Sigmoid colon (tissue), 7 donors: Measurements from ENCODE around the gene MVB12B. TPM values are rescaled to one million over a fixed set of nuclear protein-coding genes. Genes with fewer than 3 reads are reported as not detected.

Experiments
- DNase-seq: peaks from one replicate; pipeline ENCODE4 v3.0.0-alpha.2; 2019
- H3K27ac ChIP-seq, 4 donors: fragments of 200-600 bp; sonication (generic); one replicate each; pipeline ENCODE4 v1.5.1; 2016 to 2019; ENCODE audit warnings: mild to moderate bottlenecking in 1 of 4
- H3K27me3 ChIP-seq, 3 donors: fragments of 200-600 bp; sonication (generic); one replicate each; pipeline ENCODE4 v1.5.1; 2019; ENCODE audit warnings: mild to moderate bottlenecking in 1 of 3
- H3K36me3 ChIP-seq, 4 donors: fragments of 200-600 bp; sonication (generic); one replicate each; pipeline ENCODE4 v1.5.1; 2016 to 2019
- H3K4me1 ChIP-seq, 4 donors: fragments of 200-600 bp; sonication (generic); one replicate each; pipeline ENCODE4 v1.5.1; 2017 to 2019
- H3K4me3 ChIP-seq, 4 donors: fragments of 200-600 bp; sonication (generic); one replicate each; pipeline ENCODE4 v1.5.1; 2017 to 2019; ENCODE audit warnings: mild to moderate bottlenecking in 2 of 4, moderate library complexity in 1 of 4
- H3K9me3 ChIP-seq, 4 donors: fragments of 200-600 bp in 3 of 4; sonication (generic) in 3 of 4; one replicate each; pipeline versions ENCODE4 v1.5.1 to v1.6.1; 2013 to 2019
- EP300 ChIP-seq, 4 donors: sonication (generic); formaldehyde crosslinking; IDR thresholded peaks; one replicate each; pipeline ENCODE4 v1.6.1; 2017; ENCODE audit warnings: antibody characterized with exemption in 4 of 4
- POLR2A ChIP-seq, 2 donors: fragments of 450-650 bp; IDR thresholded peaks; one replicate each; pipeline ENCODE4 v1.6.1; 2016; ENCODE audit warnings: antibody characterized with exemption in 2 of 2, mild to moderate bottlenecking in 2 of 2, moderate library complexity in 2 of 2
- POLR2AphosphoS5 ChIP-seq, 4 donors: sonication (generic); formaldehyde crosslinking; IDR thresholded peaks; one replicate each; pipeline ENCODE4 v1.6.1; 2017; ENCODE audit warnings: antibody characterized with exemption in 4 of 4
- WGBS, 2 donors: extraction: QIAGEN DNeasy Blood & Tissue Kit; methylation state at CpG; one replicate each; pipeline ENCODE4 v1.1.7; 2013; 5-methylcytosine and 5-hydroxymethylcytosine counted together
- intact Hi-C: fragments of 100-400 bp; cut with DNase I; formaldehyde crosslinking; loops from one replicate; pipeline ENCODE4 v1.15.1; 2023
- polyA plus RNA-seq, 3 donors: library from polyadenylated mRNA; stranded (reverse); fragments of 200-250 nt; gene quantifications; one replicate each; pipeline ENCODE4 v1.2.3, GENCODE V29; 2013
- total RNA-seq, 4 donors: library from RNA; depleted of rRNA; stranded (reverse); fragments of >200 nt; gene quantifications; one replicate each; pipeline ENCODE4 v1.1.0, GENCODE V29; 2016
- TF ChIP-seq, protein P1 (sequence below), 4 experiments: fragments of 450-650 bp in 3 of 4; fragments of 200-600 bp in 1 of 4; IDR thresholded peaks; one replicate each; pipeline ENCODE4 v1.5.1; 2016 to 2019; ENCODE audit warnings: antibody characterized with exemption in 4 of 4, mild to moderate bottlenecking in 3 of 4, moderate library complexity in 2 of 4
- donor health status: healthy with polysubstance abuse.
- donor health status: Bipolar disorder and iron deficiency.
- donor health status: healthy.

Gene MVB12B
- total and polyA plus RNA-seq, 7 donors, result 5.1 to 14.4 (median 12.2) TPM

DNA sequence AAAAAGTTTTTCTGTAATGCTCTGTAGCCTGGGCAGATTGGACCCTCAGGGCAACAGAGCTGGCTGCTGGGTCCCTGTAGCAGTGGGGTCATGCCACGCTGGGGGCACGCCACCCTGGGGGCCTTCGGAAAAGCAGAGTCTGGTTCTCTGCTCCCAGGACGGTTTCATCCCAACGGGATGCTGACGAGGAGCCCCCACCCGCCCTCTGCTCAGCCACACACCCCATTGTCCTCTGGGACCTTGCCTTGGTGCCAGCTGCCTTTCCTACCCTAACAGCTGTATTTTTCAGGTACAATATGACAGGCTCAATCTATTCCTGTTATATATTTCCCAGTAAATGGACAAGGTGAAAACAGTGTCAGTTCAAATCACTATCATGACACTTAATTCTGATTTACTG lies 29.0 kb upstream of the MVB12B start:
- peaks cover 0 to 7% (median 0%) of the 10 kb centered on the region in 4 donors for H3K4me1 ChIP-seq
- intact Hi-C loops, result no loop called here
- no peaks in the 10 kb centered on the region for H3K9me3 ChIP-seq
- no peak for TF ChIP-seq EP300 (IDR thresholded peaks at IDR 0.05)
- TF ChIP-seq, protein P1, sequence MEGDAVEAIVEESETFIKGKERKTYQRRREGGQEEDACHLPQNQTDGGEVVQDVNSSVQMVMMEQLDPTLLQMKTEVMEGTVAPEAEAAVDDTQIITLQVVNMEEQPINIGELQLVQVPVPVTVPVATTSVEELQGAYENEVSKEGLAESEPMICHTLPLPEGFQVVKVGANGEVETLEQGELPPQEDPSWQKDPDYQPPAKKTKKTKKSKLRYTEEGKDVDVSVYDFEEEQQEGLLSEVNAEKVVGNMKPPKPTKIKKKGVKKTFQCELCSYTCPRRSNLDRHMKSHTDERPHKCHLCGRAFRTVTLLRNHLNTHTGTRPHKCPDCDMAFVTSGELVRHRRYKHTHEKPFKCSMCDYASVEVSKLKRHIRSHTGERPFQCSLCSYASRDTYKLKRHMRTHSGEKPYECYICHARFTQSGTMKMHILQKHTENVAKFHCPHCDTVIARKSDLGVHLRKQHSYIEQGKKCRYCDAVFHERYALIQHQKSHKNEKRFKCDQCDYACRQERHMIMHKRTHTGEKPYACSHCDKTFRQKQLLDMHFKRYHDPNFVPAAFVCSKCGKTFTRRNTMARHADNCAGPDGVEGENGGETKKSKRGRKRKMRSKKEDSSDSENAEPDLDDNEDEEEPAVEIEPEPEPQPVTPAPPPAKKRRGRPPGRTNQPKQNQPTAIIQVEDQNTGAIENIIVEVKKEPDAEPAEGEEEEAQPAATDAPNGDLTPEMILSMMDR (IDR thresholded peaks at IDR 0.05), result no peak
- no peak for TF ChIP-seq POLR2AphosphoS5 (IDR thresholded peaks at IDR 0.05)
- TF ChIP-seq POLR2A (IDR thresholded peaks at IDR 0.05), result no peak
- no peak overlapping the region for H3K4me3 ChIP-seq
- H3K27ac ChIP-seq, result no peak overlapping the region
- DNase-seq, result no peak
- 23 to 70% methylated on average over 7 of the region's 7 CpGs for WGBS, 2 donors
- peaks cover 0 to 17% (median 0%) of the 10 kb centered on the region in 3 donors for H3K27me3 ChIP-seq
- no peaks in the 10 kb centered on the region for H3K36me3 ChIP-seq

DNA sequence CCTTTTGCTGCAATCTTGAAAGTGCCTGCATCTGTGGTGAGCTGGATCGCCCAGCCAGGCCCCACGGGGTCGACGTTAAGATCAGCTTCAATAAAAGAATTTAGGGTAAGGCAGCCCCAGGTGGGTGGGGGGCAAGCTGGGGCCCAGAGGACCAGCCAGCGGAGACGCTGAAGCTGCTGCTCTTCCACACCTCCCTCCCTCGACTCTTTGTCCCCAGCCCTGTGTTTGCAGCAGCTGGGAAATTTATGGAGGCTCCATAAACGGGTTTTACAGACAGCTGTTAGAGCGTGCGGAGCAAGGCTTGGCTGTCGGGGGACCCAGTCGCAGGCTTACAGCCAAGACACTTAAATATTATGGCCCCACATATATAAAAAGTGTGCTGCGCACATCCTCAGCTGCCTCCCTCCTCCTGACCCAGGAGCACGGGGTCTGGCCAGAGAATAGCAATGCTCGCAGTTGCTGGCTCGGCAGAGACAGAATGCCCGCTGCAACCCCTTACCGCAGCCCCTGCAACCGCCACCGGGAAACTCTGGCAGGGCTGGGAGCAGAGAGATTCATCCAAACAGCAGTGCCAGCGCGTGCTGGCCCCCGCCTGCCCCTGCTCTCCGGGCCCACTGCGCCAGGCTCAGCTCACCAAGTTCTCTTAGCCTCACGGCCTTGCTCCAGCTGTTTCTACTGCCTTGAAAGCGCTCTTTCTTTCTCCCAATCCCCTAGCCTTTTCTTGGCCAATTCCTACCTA lies 28.4 kb upstream of the MVB12B start:
- no peaks in the 10 kb centered on the region for H3K36me3 ChIP-seq
- no peak for TF ChIP-seq POLR2A (IDR thresholded peaks at IDR 0.05)
- TF ChIP-seq, protein P1 (IDR thresholded peaks at IDR 0.05), result no peak
- no peak for TF ChIP-seq POLR2AphosphoS5 (IDR thresholded peaks at IDR 0.05)
- TF ChIP-seq EP300 (IDR thresholded peaks at IDR 0.05), result no peak

DNA sequence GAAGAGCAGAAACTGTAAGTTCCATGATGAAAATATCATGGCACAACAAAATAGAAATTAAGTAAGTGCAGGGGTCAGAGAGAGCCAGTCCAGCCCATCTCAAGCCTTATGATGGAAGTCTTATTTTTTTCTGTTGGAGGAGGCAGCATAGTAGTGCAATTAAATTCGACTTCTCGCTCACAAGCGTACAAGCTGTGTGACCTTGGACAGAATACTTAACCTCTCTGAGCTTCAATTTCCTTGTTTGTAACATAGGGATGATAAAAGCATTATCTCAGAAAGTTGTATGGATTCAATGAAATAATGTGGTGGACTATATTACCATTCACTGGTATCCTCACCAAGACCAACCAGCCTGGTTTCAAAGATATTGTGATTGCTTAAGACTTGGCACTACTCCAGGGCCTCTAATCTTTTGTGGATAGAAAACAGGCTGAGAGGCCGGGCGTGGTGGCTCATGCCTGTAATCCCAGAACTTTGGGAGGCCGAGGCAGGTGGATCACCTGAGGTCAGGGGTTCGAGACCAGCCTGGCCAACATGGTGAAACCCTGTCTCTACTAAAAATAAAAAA lies 26.8 kb upstream of the MVB12B start:
- H3K9me3 ChIP-seq, result no peaks in the 10 kb centered on the region
- H3K4me3 ChIP-seq, result no peak overlapping the region
- no peak overlapping the region for H3K27ac ChIP-seq
- intact Hi-C loops, result loop anchor here (5.0 kb wide), 1 partner anchor 193 kb away; no protein-coding TSS in a partner anchor
- no peaks in the 10 kb centered on the region for H3K36me3 ChIP-seq
- H3K27me3 ChIP-seq, result peaks cover 0 to 17% (median 0%) of the 10 kb centered on the region in 3 donors
- no peak for DNase-seq
- WGBS, 2 donors, result 41 to 75% methylated on average over 7 of the region's 7 CpGs
- TF ChIP-seq EP300 (IDR thresholded peaks at IDR 0.05) (no peak), POLR2A (IDR thresholded peaks at IDR 0.05) (no peak), POLR2AphosphoS5 (IDR thresholded peaks at IDR 0.05) (no peak)
- TF ChIP-seq, protein P1 (IDR thresholded peaks at IDR 0.05), result no peak
- H3K4me1 ChIP-seq, result peaks cover 0 to 7% (median 0%) of the 10 kb centered on the region in 4 donors

More for the DNA sequence above, 28.4 kb upstream of the MVB12B start:
- intact Hi-C loops, result no loop called here
- H3K4me1 ChIP-seq, result peaks cover 0 to 7% (median 0%) of the 10 kb centered on the region in 4 donors
- H3K27me3 ChIP-seq, result peaks cover 0 to 17% (median 0%) of the 10 kb centered on the region in 3 donors
- 10 to 47% methylated on average over 27 of the region's 27 CpGs for whole genome bisulfite sequencing, 2 donors
- DNase-seq, result no peak
- H3K4me3 ChIP-seq, result no peak overlapping the region
- H3K27ac ChIP-seq, result peak overlapping the region in 1 of 4 donors; percentile 14
- H3K9me3 ChIP-seq, result no peaks in the 10 kb centered on the region

DNA sequence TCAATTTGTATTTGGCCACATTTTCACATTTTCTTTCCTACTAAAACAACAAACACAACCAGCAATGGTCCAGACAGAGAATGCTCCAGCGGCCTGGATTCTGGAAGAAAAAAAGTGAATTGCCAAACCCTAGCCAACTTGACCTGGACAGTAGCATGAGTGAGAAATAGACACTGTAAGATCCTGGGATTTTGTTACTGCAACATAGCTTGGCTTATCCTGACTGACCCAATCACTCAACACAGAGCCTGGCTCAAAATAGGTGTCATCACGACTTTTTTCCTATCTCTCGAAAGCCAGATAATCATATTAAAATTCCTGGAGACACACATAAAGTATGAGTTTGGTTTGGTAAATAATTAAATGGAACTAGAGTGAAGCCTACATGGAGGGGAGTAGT lies 25.4 kb upstream of the MVB12B start:
- Histone ChIP-seq H3K27ac (no peak overlapping the region), H3K4me3 (no peak overlapping the region), H3K9me3 (no peaks in the 10 kb centered on the region), H3K4me1 (peaks cover 0 to 7% (median 0%) of the 10 kb centered on the region in 4 donors), H3K27me3 (peaks cover 0 to 9% (median 0%) of the 10 kb centered on the region in 3 donors), H3K36me3 (no peaks in the 10 kb centered on the region)
- TF ChIP-seq EP300 (IDR thresholded peaks at IDR 0.05), result no peak
- TF ChIP-seq POLR2A (IDR thresholded peaks at IDR 0.05), result no peak
- no peak for TF ChIP-seq POLR2AphosphoS5 (IDR thresholded peaks at IDR 0.05)
- TF ChIP-seq, protein P1 (IDR thresholded peaks at IDR 0.05), result no peak
- intact Hi-C loops, result loop anchor here (5.0 kb wide), 1 partner anchor 191 kb away; no protein-coding TSS in a partner anchor
- no peak for DNase-seq
- 94 to 97% methylated on average over 3 of the region's 3 CpGs for WGBS, 2 donors
